EL (cell line): ENCODE results near the gene ERICH4.
"Not testable (repeated sequence)": the region's sequence is repeated elsewhere in the genome, so short reads cannot be mapped to it uniquely, and the experiment has no call there.

ENCODE experiments used
- DNase-seq: peaks from one replicate; pipeline ENCODE4 v3.0.0-alpha.2; 2016

ERICH4 gene

DNA sequence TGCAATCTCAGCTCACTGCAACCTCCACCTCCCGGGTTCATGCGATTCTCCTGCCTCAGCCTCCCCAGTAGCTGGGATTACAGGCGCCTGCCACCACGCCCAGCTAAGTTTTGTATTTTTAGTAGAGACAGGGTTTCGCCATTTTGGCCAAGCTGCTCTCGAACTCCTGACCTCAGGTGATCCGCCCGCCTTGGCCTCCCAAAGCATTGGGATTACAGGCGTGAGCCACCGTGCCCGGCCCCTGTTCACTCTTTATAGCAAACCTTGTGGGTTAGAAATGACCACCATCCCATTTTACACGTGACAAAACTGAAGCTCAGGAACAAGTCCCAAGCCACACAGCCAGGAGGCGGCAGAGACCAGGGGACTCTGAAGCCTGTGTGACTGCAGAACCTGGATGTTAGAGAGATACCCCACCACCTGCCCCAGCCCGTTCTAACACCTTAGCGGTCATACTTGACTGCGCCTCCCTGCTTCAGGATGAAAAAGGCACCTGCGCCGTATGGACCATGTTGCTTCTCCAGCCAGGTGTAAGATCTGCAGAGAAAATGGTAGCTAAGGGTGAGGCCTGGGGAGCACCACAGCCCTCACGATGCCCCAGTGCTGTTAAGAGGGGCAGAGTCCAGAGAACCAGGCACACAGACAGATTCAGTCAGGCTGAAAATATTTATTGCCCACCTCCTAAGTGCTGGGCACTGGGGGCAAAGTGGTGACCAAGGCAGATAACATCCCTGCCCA, 6.9 kb upstream of the ERICH4 start:
- no peak for DNase-seq

DNA sequence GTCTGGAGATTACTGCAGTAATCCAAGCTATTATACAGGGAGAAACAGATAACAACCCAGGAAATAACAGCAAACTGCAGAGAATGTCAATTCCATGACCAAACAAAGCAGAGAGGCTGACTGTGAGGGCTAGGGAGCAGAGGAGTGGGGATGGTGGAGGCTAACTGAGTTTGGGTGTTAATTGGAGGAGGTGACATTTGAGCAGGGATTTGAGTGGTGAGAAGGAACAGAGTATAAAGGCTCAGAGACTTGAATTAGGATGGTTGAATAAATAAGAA, 6.3 kb upstream of the ERICH4 start:
- no peak for DNase-seq

DNA sequence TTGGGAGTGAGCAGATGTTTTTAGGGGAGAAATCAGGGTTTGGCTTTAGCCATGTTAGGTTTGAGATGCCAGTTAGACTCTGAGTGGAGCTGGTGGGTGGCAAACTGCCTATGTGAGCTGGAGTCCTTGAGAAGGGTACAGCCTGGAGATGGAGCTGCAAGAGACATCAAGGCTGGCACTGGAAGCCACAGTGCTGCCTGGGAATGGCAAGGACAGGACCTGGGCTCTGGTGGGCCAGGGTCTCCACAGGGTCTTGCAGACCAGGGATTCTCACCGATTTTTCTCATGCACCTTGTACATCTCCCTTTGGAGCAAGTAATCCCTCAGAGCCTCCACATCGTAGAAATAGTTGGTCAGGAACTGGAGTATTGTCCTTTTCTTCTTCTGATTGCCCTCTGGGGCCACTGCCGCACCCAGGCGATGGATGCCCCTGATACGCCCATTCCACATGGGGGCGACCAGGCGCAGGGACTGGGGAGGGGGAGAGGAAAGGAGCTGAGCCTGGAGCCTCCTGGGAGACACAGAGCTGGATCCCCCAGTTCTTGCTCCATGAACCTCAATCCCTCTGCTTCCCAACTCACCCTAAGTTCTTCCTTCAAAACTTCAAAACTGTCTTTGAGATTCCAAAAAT, 4.9 kb upstream of the ERICH4 start:
- DNase-seq, result no peak

DNA sequence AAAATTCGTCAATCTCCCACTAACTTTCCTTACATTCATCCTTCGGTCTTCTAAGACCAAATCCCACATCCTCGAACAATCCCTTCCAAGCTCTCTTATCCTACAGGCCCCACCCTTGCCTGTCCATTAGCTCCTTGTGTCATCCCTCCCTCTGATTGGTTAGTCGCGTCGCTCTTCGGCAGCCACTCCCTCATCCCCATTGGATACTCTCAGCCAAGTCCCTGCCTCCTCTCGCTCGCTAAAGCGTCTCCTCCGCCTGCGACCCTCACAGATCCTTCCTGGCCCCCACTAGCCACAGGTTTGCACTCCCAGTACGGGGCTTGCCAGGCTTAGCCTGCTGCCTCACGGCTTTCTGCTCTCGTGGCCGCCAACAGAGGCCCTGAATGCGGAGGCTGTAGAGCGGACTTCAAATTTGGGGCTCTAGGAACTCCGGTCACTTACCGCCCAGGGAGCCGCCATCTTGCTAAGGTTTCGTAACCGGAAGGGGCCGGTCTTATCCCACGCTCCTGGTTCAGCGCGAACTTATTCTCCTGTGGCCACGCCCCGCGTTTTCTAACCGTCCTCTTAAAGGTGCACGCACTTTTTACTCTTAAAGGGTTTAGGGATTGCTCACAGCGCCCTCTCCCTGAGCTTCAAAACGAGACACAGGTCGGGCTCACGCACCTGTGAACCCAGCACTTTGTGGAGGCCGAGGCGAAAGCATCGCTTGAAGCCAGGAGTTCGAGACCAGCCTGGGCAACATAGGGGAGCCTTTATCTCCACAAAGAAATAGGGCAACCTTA, 3.3 kb upstream of the ERICH4 start, which contains the start of gene DMAC2:
TSS of gene DMAC2 (minus strand) at position 472 of the 782 bp plus-strand sequence. CDS start at position 459, 13 bp downstream.
- DNase-seq, result peak; percentile 98

DNA sequence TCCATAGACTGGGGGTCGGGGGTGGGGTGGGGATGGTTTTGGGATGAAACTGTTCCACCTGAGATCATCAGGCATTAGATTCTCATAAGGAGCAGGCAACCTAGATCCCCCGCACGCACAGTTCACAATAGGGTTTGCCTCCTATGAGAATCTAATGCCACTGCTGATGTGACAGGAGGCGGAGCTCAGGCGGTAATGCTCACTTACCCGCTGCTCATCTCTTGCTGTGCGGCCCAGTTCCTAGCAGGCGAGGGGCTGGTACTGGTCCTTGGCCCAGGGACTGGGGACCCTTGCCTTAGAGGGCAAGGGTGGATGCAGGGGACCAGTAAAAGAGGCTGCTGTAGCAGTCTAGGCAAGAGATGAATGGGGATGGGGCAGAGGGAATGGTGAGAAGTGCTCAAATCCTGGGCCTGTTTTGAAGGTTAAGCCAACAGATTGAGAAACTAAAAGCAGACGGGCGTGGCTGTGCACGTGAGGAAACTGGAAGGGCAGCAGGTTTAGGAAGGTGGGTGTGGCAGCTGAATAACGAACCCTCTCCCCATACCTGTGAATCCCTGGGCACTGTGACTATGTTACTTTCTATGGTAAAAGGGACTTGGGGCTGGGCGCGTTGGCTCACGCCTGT, 1.5 kb upstream of the ERICH4 start:
- no peak for DNase-seq

DNA sequence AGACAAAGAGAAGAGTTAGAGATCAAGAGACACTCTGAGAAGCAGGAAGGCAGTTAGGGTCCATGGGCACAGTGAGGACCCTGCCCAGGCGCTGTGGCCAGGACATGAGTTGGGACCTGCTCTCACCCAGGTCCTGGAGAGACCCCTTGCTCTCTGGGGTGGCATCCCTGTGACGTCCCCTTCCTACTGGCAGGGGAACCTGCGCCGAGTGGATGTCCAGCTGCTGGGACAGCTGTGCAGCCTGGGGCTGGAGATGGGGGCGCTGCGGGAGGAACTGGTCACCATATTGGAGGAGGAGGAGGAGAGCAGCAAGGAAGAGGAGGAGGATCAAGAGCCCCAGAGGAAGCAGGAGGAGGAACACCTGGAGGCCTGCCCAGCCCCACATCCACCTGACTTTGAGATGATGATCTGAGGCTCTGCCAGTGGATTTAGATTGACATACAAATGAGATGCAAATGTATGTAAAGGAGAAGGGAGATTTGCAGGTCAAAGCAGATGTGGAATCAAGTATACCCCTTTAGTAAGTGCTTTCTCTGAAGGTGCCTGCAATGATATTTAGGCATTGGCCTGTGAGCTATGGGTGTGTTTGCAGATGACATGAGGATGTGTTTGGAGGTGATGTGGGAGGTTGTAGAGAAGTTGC, 978 bp downstream of the ERICH4 start:
- no peak for DNase-seq

DNA sequence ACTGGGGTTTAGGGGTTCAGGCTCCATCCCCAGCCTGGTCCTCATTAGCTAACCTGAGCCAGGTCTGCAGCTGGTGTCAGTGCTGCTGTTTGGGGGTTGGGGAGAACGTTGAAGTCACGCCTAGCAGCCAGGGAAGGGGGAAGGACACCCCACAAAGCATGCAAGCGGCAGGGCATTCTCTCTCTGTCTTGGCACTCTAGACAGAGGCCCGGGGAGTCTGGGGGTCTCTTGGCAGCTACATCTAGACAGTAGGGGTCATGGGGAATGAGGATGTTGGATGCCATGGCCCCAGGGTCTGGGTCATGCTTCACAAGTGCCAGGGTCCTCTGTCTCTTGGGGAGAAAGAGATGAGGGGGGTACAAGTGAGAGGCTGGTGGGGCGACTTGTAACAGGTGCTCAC, 2.6 kb downstream of the ERICH4 start:
- no peak for DNase-seq

DNA sequence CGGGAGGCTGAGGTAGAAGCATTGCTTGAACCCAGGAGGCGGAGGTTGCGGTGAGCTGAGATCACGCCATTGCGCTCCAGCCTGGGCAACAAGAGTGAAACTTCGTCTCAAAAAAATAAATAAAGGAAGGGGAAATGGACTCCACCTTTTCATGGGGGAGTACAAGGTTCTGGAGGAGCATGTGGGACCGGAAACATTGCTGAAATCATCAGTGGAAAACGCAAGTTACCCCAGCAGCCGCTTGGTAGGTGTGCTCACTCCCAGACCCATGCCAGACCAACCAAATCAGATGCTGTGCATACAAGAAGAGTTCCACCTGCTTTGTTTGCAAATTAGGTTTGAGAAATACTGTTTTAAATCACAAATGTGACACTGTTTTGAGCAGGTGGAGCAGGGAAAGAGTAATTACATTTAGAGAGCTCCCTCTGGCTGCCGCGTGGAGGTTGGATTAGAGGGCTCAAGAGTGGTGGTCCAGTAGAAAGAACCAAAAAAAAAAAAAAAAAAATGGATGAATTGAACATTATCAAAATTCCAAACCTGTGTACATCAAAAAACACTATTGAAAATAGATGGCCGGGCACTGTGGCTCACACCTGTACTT, 4.9 kb downstream of the ERICH4 start:
- DNase-seq, result no peak

DNA sequence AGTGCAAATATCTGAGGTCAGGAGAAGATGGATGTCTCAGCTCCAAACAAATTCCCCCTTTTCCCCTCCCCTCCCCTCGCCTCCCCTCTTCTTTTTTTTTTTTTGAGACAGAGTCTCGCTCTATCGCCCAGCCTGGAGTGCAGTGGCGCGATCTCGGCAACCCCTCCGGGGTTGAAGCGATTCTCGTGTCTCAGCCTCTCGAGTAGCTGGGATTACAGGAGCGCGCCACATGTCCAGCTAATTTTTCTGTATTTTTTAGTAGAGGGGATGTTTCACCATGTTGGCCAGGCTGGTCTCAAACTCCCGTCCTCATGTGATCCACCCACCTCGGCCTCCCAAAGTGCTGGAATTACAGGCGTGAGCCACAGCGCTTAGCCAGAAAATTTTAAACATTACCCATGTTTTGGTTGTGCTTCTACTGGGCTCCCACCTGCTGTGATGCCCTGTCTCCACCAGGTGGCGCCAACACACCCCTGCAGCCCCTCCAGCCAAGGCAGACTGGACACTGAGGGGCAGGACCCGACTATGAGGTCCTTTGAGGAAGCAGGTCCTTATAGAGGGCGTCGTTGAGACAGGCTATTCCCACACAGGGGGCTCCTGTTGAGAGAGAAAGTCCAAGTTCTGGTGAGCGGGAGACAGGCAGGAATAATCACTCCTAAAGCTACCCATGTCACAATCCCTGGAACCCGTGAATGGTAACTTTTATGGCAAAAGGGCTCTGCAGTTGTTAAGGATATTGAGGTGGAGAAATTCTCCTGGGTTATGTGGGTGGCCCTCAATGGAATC, 6.3 kb downstream of the ERICH4 start:
- peak; percentile 75 for DNase-seq

DNA sequence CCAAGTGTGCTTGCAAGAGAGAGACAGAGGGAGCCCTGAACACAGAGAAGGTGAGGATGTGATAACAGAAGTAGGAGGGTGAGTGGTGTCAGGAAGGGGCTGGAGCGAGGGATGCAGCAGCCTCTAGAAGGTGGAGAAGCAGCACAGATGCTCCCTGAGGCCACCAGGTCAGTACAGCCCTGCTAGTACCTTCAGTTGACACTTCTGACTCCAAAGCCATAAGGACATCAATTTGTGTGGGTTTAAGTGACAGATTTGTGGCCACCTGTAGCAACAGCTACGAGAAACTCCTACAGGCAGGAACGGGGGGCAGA, 6.9 kb downstream of the ERICH4 start:
- DNase-seq, result no peak

DNA sequence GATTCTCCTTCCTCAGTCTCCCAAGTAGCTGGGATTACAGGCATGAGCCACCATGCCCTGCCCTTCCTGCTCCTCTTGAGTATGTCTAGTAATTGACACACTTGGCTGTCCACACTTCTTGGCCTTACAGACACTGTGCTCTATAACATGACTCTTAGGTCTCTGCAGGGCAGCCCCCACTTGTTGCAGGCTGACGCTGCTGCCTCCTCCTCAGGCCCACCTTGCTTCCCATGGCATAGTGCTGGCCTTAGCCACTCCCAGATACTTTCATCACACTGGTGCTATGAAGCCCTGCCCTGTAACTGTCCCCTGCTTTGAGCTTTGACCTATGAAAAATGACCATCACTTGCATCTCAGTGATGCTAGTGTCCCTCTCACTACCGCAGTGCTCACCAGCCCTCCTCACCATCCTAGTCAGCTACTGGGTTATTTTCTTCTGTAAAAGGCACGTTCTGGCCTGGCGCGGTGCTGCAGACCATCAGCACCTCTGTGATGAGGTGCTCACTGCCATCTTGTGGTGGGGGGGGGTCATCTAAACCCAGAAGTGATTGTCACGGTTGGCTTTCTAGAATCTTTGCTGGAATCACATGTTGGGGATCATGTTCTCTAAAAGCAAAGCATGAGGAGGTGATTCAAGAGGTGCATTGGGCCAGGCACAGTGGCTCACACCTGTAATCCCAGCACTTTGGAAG, 9.8 kb downstream of the ERICH4 start:
- DNase-seq, result no peak

DNA sequence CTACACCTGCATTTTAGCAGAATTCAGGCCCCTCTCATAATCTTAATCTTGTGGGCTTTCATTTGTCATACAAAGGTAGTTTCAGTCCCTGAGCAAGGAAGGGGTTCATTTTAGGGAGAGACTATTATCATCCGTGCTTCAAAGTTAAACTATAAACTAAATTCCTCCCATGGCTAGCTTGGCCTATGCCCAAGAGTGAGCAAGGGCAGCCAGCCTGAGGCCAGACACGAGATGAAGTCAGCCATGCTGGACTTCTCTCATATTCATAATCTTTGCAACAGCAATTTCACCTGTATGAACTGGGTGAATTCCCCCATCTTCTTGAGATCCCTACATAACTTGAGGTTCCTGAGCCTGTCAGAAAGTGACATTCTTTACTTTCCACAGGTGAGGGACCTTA, 13.0 kb downstream of the ERICH4 start:
- no peak for DNase-seq

DNA sequence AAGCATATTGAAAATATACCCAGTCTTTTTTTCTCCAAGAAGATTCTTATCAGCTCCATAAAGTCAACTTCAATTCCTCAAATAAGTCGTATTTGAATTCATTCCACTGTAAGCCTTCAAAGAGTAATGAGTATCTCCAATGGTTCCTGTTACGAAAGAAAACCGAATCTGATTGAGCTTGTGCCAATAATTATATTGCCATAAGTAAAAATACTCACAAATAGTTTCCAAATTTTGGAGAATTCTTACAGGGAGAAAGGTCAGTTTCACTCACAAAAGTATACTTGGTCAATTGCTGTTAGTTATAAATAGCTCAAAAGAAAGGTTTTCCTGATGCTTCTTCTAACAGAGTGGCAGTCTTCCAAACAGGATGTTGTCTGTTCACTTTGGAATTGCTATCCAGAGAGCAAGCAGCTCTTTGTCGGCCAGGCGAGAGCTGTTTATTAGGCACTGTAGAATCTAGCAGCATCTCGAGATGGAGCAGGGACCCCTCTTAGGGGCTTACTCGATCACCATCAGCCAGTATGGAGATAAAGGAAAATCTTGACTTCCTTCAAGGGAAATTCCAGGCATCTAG, 13.5 kb downstream of the ERICH4 start:
- DNase-seq, result peak; percentile 31

DNA sequence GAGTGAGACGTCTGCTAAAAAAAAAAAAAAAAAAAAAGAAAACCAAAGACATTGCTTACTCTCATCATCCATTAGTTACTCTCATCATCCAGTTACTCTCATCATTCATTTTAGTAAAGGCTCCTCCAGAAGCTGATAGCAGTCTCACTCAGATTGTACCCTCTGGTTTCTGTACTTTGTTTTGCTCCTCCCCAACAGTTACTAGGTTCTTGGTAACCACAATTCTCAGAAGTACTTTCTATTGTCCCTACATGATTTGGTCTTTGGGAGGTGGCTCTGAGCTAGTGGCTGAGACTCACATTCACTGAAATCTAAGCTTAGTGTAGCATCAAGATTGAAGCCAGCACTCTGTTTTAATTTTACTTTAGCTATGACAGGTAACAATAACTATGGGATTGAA, 14.3 kb downstream of the ERICH4 start:
- no peak for DNase-seq

DNA sequence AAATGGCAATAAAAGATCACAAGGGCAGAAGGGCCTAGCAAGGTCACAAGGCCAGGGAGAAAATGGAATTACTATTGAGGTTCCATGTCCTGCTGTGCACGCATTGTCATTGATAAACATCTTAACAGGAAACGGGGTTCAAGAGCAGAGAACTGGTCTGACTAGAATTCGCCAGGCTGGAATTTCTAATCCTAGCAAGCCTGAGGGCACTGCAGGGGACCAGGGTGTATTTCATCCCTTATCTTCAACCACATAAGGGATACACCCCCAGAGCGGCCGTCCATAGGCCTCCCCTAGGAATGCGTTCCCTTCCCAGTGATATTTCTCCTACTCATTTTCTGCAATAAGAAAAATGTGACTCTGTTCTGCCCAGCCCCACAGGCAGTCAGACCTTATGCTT, 19.5 kb downstream of the ERICH4 start:
- DNase-seq, result no peak

DNA sequence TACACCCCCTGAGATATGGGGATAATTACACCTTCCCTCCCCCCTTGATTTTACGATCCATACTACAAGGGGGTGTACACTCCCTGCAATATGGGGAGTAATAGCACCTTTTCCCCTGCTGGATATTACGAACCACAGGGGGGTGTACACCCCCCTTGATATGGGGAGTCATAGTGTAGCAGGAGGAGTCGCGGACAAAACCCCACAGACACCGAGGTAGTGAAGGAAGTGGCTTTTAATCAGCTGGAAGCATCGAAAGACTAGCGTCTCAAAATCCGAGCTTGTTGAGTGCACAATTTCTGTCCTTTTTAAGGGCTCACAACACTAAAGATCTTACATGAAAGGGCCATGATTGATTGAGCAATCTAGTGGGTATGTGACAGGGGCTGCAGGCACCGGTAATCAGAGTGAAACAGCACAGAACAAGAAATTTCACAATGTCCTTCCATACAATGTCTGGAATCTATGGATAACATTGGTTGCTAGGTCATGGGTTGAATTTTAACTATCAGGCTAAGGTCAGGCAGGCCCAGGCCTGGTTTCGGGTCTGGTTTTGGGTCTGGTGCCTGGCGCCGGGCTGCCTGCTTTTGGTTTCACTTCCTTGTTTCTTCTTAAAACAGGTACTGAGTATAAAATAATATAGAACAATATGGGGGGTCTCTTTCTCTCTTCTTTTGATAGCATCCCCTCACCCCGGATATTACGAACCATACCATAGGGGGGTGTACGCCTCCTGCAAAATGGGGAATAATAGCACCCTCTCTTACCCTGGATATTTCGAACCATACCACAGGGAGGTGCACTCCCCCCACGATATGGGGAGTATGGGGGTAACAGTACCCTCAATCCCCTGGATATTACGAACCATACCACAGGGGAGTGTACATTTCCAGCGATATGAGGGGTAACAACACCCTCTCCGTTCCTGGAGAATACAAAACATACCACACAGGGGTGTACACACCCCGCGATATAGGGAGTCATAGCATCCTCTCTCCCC, 20.6 kb downstream of the ERICH4 start:
- not testable (repeated sequence) for DNase-seq

DNA sequence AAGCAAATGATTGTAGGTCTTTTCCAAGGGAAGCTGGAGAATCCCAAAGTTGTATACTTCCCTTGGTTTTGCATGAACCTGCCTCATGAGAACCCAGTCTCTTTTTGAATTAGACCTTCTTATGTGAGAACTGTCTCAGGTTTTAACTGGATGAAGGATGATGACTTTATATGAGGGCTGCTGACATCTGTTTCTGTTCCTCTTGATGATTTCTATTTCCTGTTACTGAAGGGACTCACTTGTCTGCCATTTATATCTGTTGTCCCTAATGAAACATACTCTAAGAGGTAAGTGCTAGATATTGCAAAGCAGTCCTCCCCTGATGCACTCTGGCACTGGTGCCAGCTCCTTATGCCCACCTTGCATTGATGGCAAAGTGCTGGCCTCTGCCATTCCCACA, 33.6 kb downstream of the ERICH4 start:
- no peak for DNase-seq

DNA sequence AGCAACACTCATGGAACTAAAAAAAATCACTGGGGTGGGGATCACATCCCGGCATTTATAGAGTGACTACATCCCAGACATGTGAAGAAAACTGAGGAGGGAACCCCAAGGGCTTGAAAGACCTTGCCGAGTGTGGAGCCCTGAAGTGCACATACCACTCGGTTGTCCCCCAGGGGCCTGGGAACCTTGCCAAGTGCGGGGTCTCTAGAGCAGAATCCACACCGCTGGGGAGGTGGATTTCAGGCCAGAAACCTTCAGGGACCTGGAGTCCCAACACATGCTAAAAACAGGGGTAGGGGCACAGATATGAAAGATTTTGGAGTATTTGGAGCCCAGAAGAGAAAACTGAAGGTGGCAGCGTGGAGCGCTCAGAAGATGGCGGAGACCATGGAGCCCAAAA, 35.2 kb downstream of the ERICH4 start:
- DNase-seq, result no peak

DNA sequence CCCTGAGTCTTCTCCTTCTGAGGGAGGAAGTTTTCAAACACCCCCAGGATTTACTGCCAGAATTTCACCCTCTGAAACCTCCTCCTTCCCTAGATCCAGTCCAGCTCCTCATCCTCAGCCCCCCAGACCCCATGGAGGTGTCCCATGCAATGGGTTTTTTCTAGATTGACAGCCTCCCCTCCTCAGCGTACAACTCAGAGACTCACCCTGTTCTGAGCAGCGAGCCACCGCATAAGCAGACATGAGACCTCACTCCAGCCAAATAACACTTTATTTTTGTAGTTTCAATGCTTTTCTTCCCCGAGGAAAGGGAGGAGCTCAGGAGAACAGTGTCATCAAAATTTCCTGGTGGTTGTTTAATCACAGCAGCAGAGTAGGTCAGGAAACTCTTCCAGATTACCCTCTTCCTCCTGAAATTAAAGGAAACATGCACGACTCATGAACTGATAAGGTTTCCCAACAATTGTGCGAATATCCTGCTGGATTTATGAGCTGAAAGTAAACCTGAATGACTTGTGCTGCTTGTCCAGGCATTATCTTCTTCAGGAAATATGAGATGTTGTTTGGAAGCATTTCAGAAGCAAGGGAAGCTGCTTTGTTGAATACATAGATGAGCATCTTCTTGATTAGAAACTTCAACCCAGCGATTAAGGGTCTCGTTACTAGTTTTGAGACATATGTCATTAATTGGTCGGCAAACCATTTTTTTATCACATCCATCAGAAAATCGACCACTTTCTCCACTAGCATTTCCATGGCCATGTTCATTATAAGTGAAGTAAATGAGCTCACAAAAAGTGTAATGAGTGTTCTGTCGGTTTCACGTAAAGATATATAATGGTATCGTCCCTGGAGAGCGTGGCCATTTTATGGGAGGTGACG, 36.2 kb downstream of the ERICH4 start:
- DNase-seq, result no peak
